Activated naive CD8-positive, alpha-beta T cell (primary cell): ENCODE data around the gene CDC73.
"Not testable (repeated sequence)": the region's sequence is repeated elsewhere in the genome, so short reads cannot be mapped to it uniquely, and the experiment has no call there.

Experiments used
- H3K27ac Mint-ChIP-seq: one replicate; pipeline ENCODE4 v1.8.0; 2021; ENCODE audit warnings: mixed read lengths
- H3K27me3 Mint-ChIP-seq: one replicate; pipeline ENCODE4 v1.8.0; 2021; ENCODE audit warnings: mixed read lengths
- H3K36me3 Mint-ChIP-seq: one replicate; pipeline ENCODE4 v1.8.0; 2021; ENCODE audit warnings: mixed read lengths
- H3K4me1 Mint-ChIP-seq: one replicate; pipeline ENCODE4 v1.8.0; 2021; ENCODE audit warnings: low read depth, mixed read lengths
- H3K4me3 Mint-ChIP-seq: one replicate; pipeline ENCODE4 v1.8.0; 2021; ENCODE audit warnings: mild to moderate bottlenecking, mixed read lengths
- H3K9me3 Mint-ChIP-seq: one replicate; pipeline ENCODE4 v1.8.0; 2021; ENCODE audit warnings: low read depth, mixed read lengths

The CDC73 gene

DNA sequence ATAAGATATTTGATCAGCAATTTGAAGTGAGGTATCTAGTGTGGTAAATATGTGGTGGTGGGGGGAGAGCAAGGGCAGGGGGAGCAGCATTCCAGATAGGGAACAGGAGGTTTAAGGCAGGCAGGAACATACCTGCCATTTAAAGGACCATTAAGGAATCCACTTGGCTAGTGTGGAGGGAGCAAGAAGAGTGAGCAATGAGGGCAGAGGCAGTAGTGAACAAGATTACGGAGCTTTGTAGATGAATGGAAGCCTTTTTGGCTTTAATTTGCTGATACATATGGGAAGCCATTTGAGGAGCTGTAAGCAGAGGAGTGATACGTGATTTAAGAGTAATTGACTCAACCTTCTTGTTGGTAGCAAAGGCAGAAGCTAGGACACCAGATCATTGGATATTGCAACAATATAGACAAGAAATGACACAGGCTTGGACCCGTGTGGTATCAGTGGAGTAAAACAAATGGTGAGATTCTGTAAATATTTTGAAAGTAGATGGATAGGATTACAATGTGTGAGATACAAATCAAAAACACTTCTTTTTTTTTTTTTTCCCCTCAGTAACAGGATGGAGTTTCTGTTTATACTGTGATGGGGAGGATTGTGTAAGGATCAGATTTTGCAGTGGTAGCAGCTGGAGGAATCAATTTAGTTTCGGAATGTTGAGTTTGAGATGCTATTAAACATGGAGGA lies 138.4 kb downstream of the CDC73 start:
- no peaks in the 10 kb centered on the region for H3K27me3 Mint-ChIP-seq
- H3K4me3 Mint-ChIP-seq, result no peak overlapping the region
- H3K27ac Mint-ChIP-seq, result no peak overlapping the region
- no peaks in the 10 kb centered on the region for H3K9me3 Mint-ChIP-seq
- peaks cover 5% of the 10 kb centered on the region for H3K4me1 Mint-ChIP-seq
- peaks cover 24% of the 10 kb centered on the region for H3K36me3 Mint-ChIP-seq

DNA sequence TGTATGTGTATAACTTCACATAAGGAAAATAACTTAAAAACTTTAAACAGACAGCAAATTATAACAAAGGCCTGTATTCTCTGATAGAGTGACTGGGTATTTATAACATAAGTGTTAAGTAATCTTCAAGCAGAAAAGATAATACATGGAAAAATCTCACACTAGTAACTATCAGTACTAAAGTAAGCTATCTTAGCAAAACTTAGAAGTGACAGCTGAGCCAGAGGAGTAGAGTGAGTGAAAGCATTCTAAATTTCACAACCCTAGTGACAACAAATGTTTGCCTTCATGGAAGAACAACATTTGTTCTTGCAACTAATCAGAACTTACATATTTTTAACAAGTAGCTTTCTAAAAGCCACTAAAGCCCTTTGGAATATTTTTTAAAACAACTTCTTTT lies 139.1 kb downstream of the CDC73 start:
- no peaks in the 10 kb centered on the region for H3K27me3 Mint-ChIP-seq
- peaks cover 30% of the 10 kb centered on the region for H3K36me3 Mint-ChIP-seq
- no peaks in the 10 kb centered on the region for H3K9me3 Mint-ChIP-seq
- H3K4me3 Mint-ChIP-seq, result no peak overlapping the region
- peaks cover 5% of the 10 kb centered on the region for H3K4me1 Mint-ChIP-seq
- H3K27ac Mint-ChIP-seq, result no peak overlapping the region

DNA sequence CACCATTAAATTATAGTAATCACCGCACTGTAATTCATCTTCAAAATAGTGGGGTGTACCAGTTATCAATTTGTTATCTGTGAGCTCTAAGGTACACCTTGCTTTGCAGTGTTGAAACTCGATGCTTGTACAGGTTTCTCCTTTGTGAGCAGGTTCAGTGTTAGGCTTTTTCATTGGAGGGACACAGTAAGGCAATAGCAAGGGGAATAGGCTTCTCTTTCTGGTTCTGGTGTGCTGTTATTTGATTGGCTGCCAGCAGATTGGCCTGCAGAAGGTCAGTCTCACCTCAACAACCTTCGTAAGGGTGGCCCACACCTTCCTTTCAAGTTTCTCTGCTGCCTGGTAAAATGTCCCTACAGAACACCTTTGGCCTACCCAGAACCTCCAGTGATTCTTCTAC lies 140.8 kb downstream of the CDC73 start:
- no peaks in the 10 kb centered on the region for H3K9me3 Mint-ChIP-seq
- H3K27ac Mint-ChIP-seq, result no peak overlapping the region
- peaks cover 28% of the 10 kb centered on the region for H3K36me3 Mint-ChIP-seq
- H3K4me3 Mint-ChIP-seq, result no peak overlapping the region
- no peaks in the 10 kb centered on the region for H3K27me3 Mint-ChIP-seq
- no peaks in the 10 kb centered on the region for H3K4me1 Mint-ChIP-seq

DNA sequence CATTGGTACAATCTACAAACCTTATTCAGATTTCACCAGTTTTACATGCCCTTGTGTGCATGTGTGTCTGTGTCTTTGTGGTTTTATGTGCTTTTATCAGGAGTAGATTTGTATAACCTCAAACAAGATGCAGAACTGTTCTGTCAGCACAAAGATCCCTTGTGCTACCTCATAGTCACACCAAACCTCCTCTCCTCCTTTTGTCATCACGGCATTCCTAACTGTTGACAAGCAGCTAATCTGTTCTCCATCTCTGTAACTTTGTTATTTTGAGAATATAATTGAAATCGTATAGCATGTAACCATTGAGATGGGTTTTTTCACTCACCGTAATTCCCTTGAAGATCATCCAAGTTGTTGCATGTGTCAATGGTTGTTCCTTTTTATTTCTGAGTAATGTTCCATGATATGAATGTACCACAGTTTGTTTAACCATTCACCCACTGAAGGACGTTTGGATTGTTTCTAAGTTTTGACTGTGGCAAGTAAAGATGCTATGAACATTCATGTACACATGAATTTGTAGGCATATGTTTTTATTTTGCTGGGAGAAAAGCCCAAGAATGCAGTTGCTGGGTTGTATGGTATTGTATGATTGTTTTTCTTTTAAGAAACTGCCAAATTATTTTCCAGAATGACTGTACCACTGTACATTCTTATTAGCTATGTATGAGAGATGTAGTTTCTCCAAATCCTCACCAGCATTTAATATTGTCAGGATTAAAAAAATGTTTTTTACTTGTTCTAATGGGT lies 142.7 kb downstream of the CDC73 start:
- Mint-ChIP-seq H3K36me3 (peaks cover 23% of the 10 kb centered on the region), H3K4me3 (no peak overlapping the region), H3K9me3 (no peaks in the 10 kb centered on the region), H3K27ac (no peak overlapping the region), H3K4me1 (no peaks in the 10 kb centered on the region), H3K27me3 (no peaks in the 10 kb centered on the region)

DNA sequence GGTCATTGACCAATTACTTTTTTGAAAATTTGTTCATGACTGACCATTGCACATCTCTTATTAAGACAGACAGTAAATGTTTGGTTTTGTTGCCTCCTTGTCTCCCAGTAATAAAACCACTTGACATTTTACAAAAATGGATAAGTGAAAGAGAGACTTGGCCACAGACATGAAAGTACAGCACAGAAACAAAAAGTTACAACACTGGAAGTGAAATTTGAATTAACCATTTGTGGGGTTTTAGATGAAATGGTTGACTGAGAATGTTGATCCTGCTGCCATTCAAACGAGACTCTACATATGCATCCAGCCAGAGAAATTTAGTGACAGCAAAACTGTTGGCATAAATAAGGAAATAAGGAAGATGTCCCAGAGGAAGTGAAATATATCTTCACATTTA lies 143.9 kb downstream of the CDC73 start:
- Mint-ChIP-seq H3K27ac (no peak overlapping the region), H3K4me3 (no peak overlapping the region), H3K36me3 (peaks cover 25% of the 10 kb centered on the region), H3K27me3 (no peaks in the 10 kb centered on the region), H3K9me3 (no peaks in the 10 kb centered on the region), H3K4me1 (no peaks in the 10 kb centered on the region)

DNA sequence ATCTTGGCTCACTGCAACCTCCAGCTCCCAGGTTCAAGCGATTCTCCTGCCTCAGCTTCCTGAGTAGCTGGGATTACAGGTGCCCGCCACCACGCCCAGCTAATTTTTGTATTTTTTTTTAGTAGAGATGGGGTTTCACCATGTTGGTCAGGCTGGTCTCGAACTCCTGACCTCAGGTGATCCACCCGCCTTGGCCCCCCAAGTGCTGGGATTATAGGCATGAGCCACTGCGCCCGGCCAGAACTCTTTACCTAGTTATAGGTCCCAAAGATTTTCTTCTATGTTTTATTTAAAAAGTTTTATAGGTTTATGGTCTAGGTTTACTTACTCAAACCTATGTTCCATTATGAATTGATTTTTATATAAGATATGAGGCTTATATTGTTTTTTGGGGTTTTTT lies 145.0 kb downstream of the CDC73 start:
- H3K4me3 Mint-ChIP-seq, H3K27me3 Mint-ChIP-seq, H3K4me1 Mint-ChIP-seq, H3K27ac Mint-ChIP-seq, H3K9me3 Mint-ChIP-seq: not testable (repeated sequence)
- peaks cover 32% of the 10 kb centered on the region for H3K36me3 Mint-ChIP-seq

DNA sequence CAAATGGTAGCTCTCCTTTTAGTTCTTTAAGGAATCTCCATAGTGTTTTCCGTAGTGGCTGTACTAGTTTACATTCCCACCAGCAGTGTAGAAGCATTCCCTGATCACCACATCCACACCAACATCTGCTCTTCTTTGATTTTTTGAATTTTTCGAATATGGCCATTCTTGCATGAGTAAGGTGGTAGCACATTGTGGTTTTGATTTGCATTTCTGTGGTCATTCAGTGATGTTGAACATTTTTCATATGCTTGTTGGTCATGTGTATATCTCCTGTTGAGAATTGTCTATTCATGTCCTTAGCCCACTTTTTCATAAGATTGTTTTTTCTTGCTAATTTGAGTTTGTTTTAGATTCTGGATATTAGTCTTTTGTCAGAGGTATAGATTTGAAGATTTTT lies 149.2 kb downstream of the CDC73 start:
- Mint-ChIP-seq H3K4me3 (no peak overlapping the region), H3K27me3 (no peaks in the 10 kb centered on the region), H3K36me3 (peaks cover 32% of the 10 kb centered on the region), H3K4me1 (no peaks in the 10 kb centered on the region), H3K9me3 (peaks cover 6% of the 10 kb centered on the region), H3K27ac (no peak overlapping the region)

DNA sequence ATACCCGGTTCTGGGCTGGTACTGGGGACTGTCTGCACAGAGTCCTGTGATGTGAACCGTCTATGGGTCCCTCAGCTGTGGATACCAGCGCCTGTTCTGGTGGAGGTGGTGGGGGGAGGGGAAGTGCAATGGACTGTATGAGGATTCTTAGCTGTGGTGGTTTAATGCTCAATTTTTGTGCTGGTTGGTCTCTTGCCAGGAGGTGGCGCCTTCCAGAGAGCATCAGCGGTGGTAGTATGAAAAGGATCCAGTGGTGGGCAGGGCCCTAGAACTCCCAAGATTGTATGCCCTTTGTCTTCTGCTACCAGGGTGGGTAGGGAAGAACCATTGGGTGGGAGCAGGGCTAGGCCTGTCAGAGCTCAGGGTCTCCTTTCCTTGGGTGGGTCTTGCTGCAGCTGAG lies 153.9 kb downstream of the CDC73 start:
- Mint-ChIP-seq H3K27me3 (no peaks in the 10 kb centered on the region), H3K4me3 (no peak overlapping the region), H3K9me3 (peaks cover 10% of the 10 kb centered on the region), H3K27ac (no peak overlapping the region), H3K36me3 (peaks cover 31% of the 10 kb centered on the region), H3K4me1 (no peaks in the 10 kb centered on the region)

DNA sequence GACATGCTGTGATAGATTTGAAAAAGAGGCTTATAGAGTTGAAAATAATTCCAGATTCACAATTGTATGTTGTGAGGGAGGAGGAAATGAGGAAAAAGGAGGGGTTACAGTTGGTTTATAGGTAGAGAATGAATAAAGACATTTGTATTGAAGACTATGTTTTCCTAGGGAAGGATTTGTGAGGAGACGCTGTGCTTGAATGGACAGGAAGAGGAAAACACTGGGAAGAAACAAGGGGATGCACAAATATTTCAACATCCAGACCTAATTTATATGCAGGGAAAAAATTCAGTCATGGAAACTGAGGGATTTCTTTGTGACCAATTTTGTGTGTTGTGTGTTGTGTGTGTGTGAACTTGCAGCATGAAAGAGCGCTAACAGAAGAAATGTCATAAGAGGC lies 157.1 kb downstream of the CDC73 start:
- Mint-ChIP-seq H3K36me3 (peaks cover 6% of the 10 kb centered on the region), H3K4me1 (peaks cover 6% of the 10 kb centered on the region), H3K4me3 (no peak overlapping the region), H3K27me3 (no peaks in the 10 kb centered on the region), H3K9me3 (peaks cover 3% of the 10 kb centered on the region), H3K27ac (no peak overlapping the region)

DNA sequence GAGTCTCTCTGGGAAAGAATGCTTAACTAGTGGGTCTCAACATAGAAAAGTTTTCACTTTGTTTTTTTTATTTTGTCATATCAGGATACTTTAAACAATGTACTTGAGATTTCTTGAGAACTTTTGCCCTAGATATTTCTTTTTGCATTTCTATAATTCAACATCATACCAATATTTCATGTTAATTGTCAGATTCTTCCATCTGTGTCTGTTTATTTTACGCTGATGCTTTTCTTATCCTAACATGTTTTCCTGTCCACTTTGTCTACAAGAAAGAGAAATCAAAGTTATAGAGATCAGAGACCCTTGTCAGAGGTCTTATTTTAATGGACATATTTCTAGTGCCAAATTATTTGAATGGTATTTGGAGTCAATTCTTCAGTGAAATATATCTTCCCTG lies 160.1 kb downstream of the CDC73 start:
- H3K36me3 Mint-ChIP-seq, result peaks cover 8% of the 10 kb centered on the region
- H3K4me3 Mint-ChIP-seq, result no peak overlapping the region
- peaks cover 6% of the 10 kb centered on the region for H3K9me3 Mint-ChIP-seq
- no peaks in the 10 kb centered on the region for H3K27me3 Mint-ChIP-seq
- H3K4me1 Mint-ChIP-seq, result peaks cover 17% of the 10 kb centered on the region
- H3K27ac Mint-ChIP-seq, result no peak overlapping the region

DNA sequence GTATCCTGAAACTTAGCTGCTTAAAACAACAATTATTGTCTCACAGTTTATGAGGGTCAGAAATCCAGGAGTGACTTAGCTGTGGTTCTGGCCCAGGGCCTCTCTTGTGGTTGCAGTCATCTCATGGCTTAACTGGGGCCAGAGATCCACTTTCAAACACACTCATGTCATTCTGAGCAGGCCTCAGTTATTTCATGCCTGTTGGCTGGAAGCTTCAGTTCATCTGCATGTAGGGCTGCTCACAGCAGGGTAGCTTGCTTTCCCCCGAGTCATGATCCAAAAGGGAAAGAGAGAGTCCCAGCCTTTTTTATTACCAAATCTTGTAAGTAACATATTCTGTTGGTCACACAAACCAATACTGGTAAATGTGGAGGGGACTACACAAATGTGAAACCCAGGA lies 161.2 kb downstream of the CDC73 start:
- Mint-ChIP-seq H3K36me3 (peaks cover 9% of the 10 kb centered on the region), H3K27me3 (no peaks in the 10 kb centered on the region), H3K4me3 (no peak overlapping the region), H3K4me1 (peaks cover 17% of the 10 kb centered on the region), H3K27ac (no peak overlapping the region), H3K9me3 (peaks cover 6% of the 10 kb centered on the region)

DNA sequence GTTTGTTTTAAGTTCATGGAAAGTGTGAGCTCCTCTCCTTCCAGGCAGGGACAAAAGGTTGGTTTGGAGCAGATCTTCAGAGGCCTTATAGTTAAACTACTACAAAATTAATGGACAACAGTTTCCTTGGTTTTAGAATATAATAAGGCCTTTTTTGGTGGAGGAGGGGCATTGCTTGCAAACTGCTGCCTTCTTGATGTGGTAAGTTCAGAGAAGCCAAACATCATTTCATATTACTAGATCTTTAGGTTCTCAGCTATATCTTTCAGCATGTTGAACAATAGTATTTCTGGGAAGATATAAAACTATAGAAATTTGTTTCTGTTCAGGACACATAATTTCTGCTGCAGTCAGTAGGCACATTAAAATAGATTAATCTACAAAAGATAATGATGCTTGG lies 162.4 kb downstream of the CDC73 start:
- Mint-ChIP-seq H3K27me3 (no peaks in the 10 kb centered on the region), H3K4me1 (peaks cover 17% of the 10 kb centered on the region), H3K27ac (no peak overlapping the region), H3K4me3 (no peak overlapping the region), H3K36me3 (peaks cover 8% of the 10 kb centered on the region), H3K9me3 (peaks cover 6% of the 10 kb centered on the region)

DNA sequence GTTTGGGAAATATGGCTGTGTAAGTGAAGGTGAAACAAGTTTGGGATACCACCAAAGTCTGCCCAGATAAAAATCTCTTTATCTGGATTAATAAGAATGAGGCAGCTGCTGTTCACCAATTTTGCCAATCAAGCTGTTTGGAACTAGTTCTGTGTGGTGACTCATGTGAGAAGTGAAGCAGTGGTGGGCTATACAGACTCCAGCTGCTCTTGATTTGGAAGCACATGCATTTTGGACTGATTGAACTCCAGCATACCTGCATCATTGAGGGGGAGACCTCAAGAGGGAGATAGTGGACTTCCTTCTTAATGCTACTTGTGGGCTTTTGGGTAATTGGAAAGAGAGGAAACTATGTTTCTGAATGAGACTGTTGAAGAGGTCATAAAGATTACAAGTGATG lies 163.8 kb downstream of the CDC73 start:
- Mint-ChIP-seq H3K4me1 (peaks cover 17% of the 10 kb centered on the region), H3K9me3 (peaks cover 6% of the 10 kb centered on the region), H3K4me3 (no peak overlapping the region), H3K36me3 (peaks cover 11% of the 10 kb centered on the region), H3K27me3 (no peaks in the 10 kb centered on the region), H3K27ac (no peak overlapping the region)

DNA sequence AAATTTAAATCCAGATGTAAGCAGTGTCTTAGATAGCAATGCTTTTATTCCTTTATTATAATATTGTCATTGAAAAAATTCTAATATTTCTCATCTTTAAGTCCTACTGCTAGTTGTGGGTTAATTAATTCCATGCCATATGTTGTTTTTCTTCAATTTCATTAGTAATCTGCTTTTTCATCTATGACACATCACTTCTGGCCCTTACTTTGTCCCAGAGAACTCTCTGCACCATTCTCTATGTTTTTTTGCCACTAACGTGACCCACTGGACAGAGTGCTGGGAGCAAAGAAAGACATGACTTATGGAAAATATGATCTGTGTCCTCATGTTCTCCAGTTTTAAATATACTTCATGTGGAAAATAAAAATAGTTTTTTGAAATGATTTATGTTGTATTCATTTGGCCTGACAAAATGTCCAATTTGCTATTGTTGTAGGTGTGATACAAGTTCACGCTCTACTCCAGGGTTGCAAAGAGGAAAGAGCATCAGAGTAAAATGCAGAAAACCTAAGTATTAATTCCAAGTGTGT lies 166.8 kb downstream of the CDC73 start:
- not testable (repeated sequence) for H3K27me3 Mint-ChIP-seq, H3K27ac Mint-ChIP-seq, H3K9me3 Mint-ChIP-seq, H3K4me3 Mint-ChIP-seq
- Mint-ChIP-seq H3K36me3 (peaks cover 16% of the 10 kb centered on the region), H3K4me1 (peaks cover 14% of the 10 kb centered on the region)

DNA sequence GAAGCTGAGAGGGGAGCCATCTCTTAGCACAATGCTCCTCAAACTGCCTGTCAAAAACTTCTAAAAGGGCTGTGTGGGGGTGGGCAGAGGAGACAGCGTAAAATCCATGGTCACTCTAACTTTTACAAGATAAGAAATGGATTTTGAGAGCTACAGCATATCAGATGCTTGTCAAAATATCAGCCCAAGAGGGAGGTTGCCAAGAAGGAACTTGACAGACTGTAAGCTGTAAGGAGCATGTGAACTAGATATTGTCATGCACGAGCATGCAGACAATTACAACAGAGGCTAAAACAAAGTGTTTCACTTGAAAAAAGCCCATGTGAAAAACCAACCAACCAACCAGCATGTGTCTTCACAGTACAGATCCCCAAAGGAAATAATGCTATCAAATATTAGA lies 171.9 kb downstream of the CDC73 start:
- H3K4me3 Mint-ChIP-seq, result no peak overlapping the region
- H3K9me3 Mint-ChIP-seq, result peaks cover 13% of the 10 kb centered on the region
- H3K36me3 Mint-ChIP-seq, result peaks cover 15% of the 10 kb centered on the region
- no peak overlapping the region for H3K27ac Mint-ChIP-seq
- H3K27me3 Mint-ChIP-seq, result no peaks in the 10 kb centered on the region
- H3K4me1 Mint-ChIP-seq, result no peaks in the 10 kb centered on the region

DNA sequence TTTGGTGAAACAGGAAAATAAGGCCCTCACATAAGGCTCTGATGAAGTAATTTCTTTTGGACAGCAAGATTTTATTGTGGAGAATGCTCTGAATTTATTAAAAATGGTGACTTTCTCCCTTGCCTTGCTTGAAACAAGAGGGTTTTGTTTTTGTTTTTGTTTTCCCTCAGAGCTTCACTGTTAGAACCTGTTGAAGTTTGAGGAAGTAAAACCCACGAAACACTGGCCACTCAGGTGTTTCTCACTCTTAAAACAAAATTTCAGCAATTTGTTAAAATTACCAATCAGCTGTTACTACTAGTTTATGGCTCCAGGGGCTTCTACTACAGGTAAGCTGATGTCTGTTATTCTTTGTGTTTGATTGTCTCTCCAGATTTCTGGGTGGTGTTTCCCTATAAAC lies 177.2 kb downstream of the CDC73 start:
- no peak overlapping the region for H3K4me3 Mint-ChIP-seq
- no peaks in the 10 kb centered on the region for H3K27me3 Mint-ChIP-seq
- no peak overlapping the region for H3K27ac Mint-ChIP-seq
- H3K4me1 Mint-ChIP-seq, result no peaks in the 10 kb centered on the region
- peaks cover 13% of the 10 kb centered on the region for H3K9me3 Mint-ChIP-seq
- peaks cover 7% of the 10 kb centered on the region for H3K36me3 Mint-ChIP-seq
